ENCODE data around the gene ENG. TPM values are rescaled to one million over a fixed set of nuclear protein-coding genes. Genes with fewer than 3 reads are reported as not detected.
"Not testable (repeated sequence)": the region's sequence is repeated elsewhere in the genome, so short reads cannot be mapped to it uniquely, and the experiment has no call there.

Gene ENG
- total RNA-seq, 1 donor from 2014 or later, result 10.5 TPM

GRCh38 chr9:127796225-127796813 is 58.1 kb downstream of the ENG start:
- DNase-seq (ENCODE audit: low read depth), result peak; percentile 92

GRCh38 chr9:127794001-127794791 is 60.3 kb downstream of the ENG start:
- DNase-seq (ENCODE audit: low read depth), result no peak

GRCh38 chr9:127793093-127793708 is 61.3 kb downstream of the ENG start:
- DNase-seq (ENCODE audit: low read depth), result peak; percentile 41

- DNase-seq (ENCODE audit: low read depth), result no peak
Measured at GRCh38 chr9:127792417-127793031, 61.9 kb downstream of the ENG start.

- no peak for DNase-seq (ENCODE audit: low read depth)
Measured at GRCh38 chr9:127791085-127791484, 63.4 kb downstream of the ENG start.

- no peak for DNase-seq (ENCODE audit: low read depth)
Measured at GRCh38 chr9:127790094-127790855, 64.2 kb downstream of the ENG start.

GRCh38 chr9:127789179-127789578 is 65.3 kb downstream of the ENG start:
- no peak for DNase-seq (ENCODE audit: low read depth)

GRCh38 chr9:127788337-127789011 is 66.0 kb downstream of the ENG start:
- DNase-seq (ENCODE audit: low read depth), result peak; percentile 83

GRCh38 chr9:127786773-127787104 is 67.7 kb downstream of the ENG start:
- no peak for DNase-seq (ENCODE audit: low read depth)

- DNase-seq (ENCODE audit: low read depth), result peak; percentile 91
Measured at GRCh38 chr9:127785933-127786772, 68.3 kb downstream of the ENG start, which contains the start of gene CDK9. CDK9 (plus strand) TSS chr9:127786034; CDS start chr9:127786149, 115 bp downstream.

- DNase-seq (ENCODE audit: low read depth), result peak; percentile 84
Measured at GRCh38 chr9:127785023-127785932, 69.2 kb downstream of the ENG start.

GRCh38 chr9:127783111-127784008 is 71.1 kb downstream of the ENG start:
- DNase-seq (ENCODE audit: low read depth), result no peak

- no peak for DNase-seq (ENCODE audit: low read depth)
Measured at GRCh38 chr9:127781806-127782205, 72.7 kb downstream of the ENG start.

- DNase-seq (ENCODE audit: low read depth), result not testable (repeated sequence)
Measured at GRCh38 chr9:127780909-127781308, 73.5 kb downstream of the ENG start.

GRCh38 chr9:127780126-127780885 is 74.2 kb downstream of the ENG start:
- no peak for DNase-seq (ENCODE audit: low read depth)

GRCh38 chr9:127779136-127779981 is 75.1 kb downstream of the ENG start:
- no peak for DNase-seq (ENCODE audit: low read depth)

Data from myocyte (in vitro differentiated cells).